Measurements from ENCODE around the gene TMEM31. TPM values are rescaled to one million over a fixed set of nuclear protein-coding genes. Genes with fewer than 3 reads are reported as not detected.

TMEM31 gene
- total and polyA plus RNA-seq, 2 of the 8 experiments (the other 6 are each of a cell fraction or from before 2014, with no cell fraction given), result 0.65 TPM; not detected in 1

DNA sequence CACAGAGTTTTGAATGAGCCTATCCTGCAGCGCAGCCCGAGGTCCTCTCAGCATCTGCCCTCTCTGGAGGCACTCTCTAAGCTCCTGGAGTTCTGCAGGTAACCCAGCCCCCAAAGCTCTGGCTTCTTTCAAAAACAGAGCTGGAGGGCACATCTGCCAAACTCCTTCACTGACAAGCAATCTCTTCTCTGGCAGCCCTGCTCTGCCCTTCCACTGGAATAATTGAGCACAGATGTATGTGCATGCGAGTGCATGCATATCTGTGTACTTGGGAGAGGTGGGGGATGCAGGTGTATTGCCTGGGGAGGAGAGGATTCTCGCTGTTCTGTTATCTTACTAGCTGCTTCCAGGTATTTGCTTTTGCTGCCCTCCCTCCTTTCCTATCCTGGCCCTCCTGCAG, 43.7 kb downstream of the TMEM31 start:
- Histone ChIP-seq H3K27me3 (replicated peaks in 1 of 4; ENCODE audit: control insufficient read depth in 3 of 4, extremely low read depth in 1 of 4, insufficient read depth in 3 of 4, low read length in 3 of 4) (no peaks in the 10 kb centered on the region), H4K5ac (ENCODE audit: insufficient read length, low read depth, low read length) (no peak overlapping the region), H3K79me1 (ENCODE audit: low read depth, low read length) (no peaks in the 10 kb centered on the region), H3K4me1 (replicated peaks in 1 of 4; ENCODE audit: control insufficient read depth in 3 of 4, insufficient read depth in 4 of 4, low read length in 3 of 4) (peaks cover 0 to 3% (median 0%) of the 10 kb centered on the region in 4 experiments; a peak in 1 of 7 replicates), H4K20me1 (replicated peaks in 1 of 2; ENCODE audit: control insufficient read depth in 1 of 2, insufficient read depth in 2 of 2, low read length in 2 of 2) (peaks cover 0 to 3% of the 10 kb centered on the region in 2 experiments), H3K4me2 (ENCODE audit: insufficient read depth in 1 of 2, low read depth in 2 of 2, low read length in 2 of 2) (no peak overlapping the region), H3K56ac (replicated peaks; ENCODE audit: insufficient read length, low read depth, low read length) (no peak overlapping the region), H3K9me3 (ENCODE audit: insufficient read depth in 2 of 2, low read depth in 1 of 2, low read length in 1 of 2) (no peaks in the 10 kb centered on the region), H2AK5ac (ENCODE audit: low read depth, low read length) (no peak overlapping the region), H3K9ac (replicated peaks in 1 of 4; ENCODE audit: extremely low read depth in 1 of 4, low read depth in 3 of 4, low read length in 3 of 4) (no peak overlapping the region), H3K4ac (replicated peaks; ENCODE audit: insufficient read length, low read depth, low read length) (no peak overlapping the region), H3K36me3 (ENCODE audit: control insufficient read depth in 2 of 4, insufficient read depth in 4 of 4, low read length in 3 of 4) (peaks cover 0 to 63% (median 10%) of the 10 kb centered on the region in 4 experiments; a peak in 6 of 8 replicates), H3K14ac (ENCODE audit: insufficient read length) (no peak overlapping the region), H3K23me2 (ENCODE audit: low read depth, low read length) (no peaks in the 10 kb centered on the region), H2BK5ac (ENCODE audit: low read depth, low read length) (no peak overlapping the region), H2AFZ (ENCODE audit: low read length) (no peak overlapping the region), H3K4me3 (ENCODE audit: extremely low read depth in 1 of 4, insufficient read depth in 2 of 4, low read depth in 3 of 4, low read length in 4 of 4) (no peak overlapping the region), H4K91ac (replicated peaks; ENCODE audit: insufficient read length, low read length) (no peak overlapping the region), H3K18ac (ENCODE audit: extremely low read depth, low read length) (no peak overlapping the region), H3K27ac (ENCODE audit: low read depth, low read length) (no peak overlapping the region), H2BK12ac (ENCODE audit: low read depth, low read length) (no peak overlapping the region), H2BK120ac (replicated peaks; ENCODE audit: low read depth, low read length) (no peak overlapping the region), H3K79me2 (ENCODE audit: control insufficient read depth in 1 of 2, insufficient read depth in 2 of 2, low read length in 2 of 2) (peaks cover 0 to 4% of the 10 kb centered on the region in 2 experiments; a peak in 1 of 4 replicates), H4K8ac (ENCODE audit: extremely low read depth, insufficient read depth, low read length) (no peak overlapping the region), H3K23ac (ENCODE audit: insufficient read length) (no peak overlapping the region), H2BK15ac (ENCODE audit: low read length) (no peak overlapping the region), H2BK20ac (ENCODE audit: low read length) (no peak overlapping the region)
- ChIA-PET CTCF (ENCODE audit: partially characterized antibody) (interaction anchor here (0.8 to 5.3 kb wide), 3 partner anchors 16 to 42 kb away, joined by 3 to 33 read pairs (median 4); partner anchors contain the start of gene TMEM31), POLR2A (ENCODE audit: partially characterized antibody) (interaction anchor here (1.0 to 6.0 kb wide), 10 partner anchors 8 to 69 kb away, joined by 3 to 33 read pairs (median 8); no protein-coding TSS in a partner anchor)
- TF ChIP-seq EGR1 (IDR thresholded peaks at IDR 0.05; ENCODE audit: borderline replicate concordance, low read depth, low read length) (no peak), GTF2F1 (IDR thresholded peaks at IDR 0.05; ENCODE audit: borderline replicate concordance, low read depth, low read length) (no peak), EZH2 (IDR thresholded peaks at IDR 0.05; ENCODE audit: low read depth, low read length, severe bottlenecking) (no peak), TCF12 (IDR thresholded peaks at IDR 0.05; ENCODE audit: low read depth, low read length) (no peak)
- 90% methylated on average over 4 of the region's 4 CpGs; no CpG with 5 or more reads in 1 of the 2 experiments for WGBS, 2 experiments (ENCODE audit: extremely low coverage in 1 of 2, insufficient coverage in 1 of 2, insufficient read length in 1 of 2, insufficient replicate concordance in 2 of 2, low coverage in 1 of 2, low lambda C conversion rate in 2 of 2, missing lambda C conversion rate in 1 of 2)
- no peak for FAIRE-seq
- no peak for DNase-seq (ENCODE audit: low read depth in 1 of 2, low spot score in 2 of 2)
